ENCODE results near the gene SCLY. TPM values are rescaled to one million over a fixed set of nuclear protein-coding genes. Genes with fewer than 3 reads are reported as not detected.

The SCLY gene
- total and polyA plus RNA-seq, 2 of the 13 experiments (the other 11 are each of a cell fraction or from before 2014, with no cell fraction given): 27.9 to 38.6 TPM

DNA sequence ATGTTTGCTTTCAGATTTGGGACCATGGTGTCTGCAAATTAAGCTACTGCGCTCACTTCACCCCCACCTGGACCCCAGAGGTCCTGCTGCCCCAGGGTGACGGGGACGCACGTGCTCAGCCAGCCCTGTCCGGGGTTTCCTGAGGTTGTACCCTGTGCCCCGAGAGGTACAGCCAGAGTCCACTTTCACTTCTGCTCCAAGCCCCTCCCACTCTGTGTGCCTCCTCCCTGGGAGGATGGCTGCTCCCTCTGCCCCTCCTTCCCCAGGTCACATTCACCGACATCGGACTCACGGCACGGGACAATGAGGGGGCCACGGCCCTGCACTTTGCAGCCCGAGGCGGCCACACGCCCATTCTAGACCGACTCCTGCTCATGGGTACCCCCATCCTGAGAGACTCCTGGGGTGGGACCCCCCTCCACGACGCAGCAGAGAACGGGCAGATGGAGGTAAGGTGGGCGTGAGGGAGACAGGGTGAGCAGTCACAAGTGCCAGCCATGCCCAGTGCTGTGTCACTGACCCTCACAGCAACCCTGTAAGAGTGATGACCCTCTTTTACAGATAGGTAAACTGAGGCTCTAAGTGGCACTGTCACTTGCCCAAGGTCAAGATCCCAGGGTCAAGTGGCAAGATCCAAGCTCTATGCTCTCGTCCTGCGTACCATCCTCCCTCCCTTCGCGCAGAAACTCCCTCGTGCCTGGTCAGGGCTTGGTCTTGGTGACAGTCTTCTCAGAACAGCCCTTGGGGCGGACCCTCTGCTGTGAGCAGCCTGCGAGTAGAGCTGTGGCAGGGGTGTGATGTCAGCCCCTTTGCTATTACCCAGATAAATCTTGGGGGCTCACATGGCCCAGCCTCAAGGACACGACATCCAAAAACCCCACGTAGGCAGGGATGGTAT, 47.0 kb downstream of the SCLY start (continued):
- no peak for TF ChIP-seq ZNF646 (CRISPR knock-in tag; IDR thresholded peaks at IDR 0.05)
- no peak for TF ChIP-seq SUZ12 (IDR thresholded peaks at IDR 0.05; ENCODE audit: low read depth, low read length)
- no peak for TF ChIP-seq RAD21 (CRISPR knock-in tag; IDR thresholded peaks at IDR 0.05)
- TF ChIP-seq, protein P1, sequence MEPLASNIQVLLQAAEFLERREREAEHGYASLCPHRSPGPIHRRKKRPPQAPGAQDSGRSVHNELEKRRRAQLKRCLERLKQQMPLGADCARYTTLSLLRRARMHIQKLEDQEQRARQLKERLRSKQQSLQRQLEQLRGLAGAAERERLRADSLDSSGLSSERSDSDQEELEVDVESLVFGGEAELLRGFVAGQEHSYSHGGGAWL (CRISPR knock-in tag; IDR thresholded peaks at IDR 0.05): peak; percentile 64; the same call in 1 of the 2 replicates
- TF ChIP-seq FOXA1 (IDR thresholded peaks at IDR 0.05): no peak
- no peak; the same call in 1 of the 2 replicates for TF ChIP-seq FOXA1 (CRISPR knock-in tag; IDR thresholded peaks at IDR 0.05)
- TF ChIP-seq ZNF337 (CRISPR knock-in tag; IDR thresholded peaks at IDR 0.05; ENCODE audit: borderline replicate concordance, low read depth): no peak
- TF ChIP-seq TBX3 (IDR thresholded peaks at IDR 0.05; ENCODE audit: borderline replicate concordance): no peak
- peak; percentile 91; the same call in 1 of the 2 replicates for TF ChIP-seq IRF1 (CRISPR knock-in tag; IDR thresholded peaks at IDR 0.05; ENCODE audit: low read depth)
- TF ChIP-seq ZNF558 (CRISPR knock-in tag; IDR thresholded peaks at IDR 0.05; ENCODE audit: borderline replicate concordance): peak; percentile 84; the same call in 1 of the 2 replicates
- TF ChIP-seq ZEB1 (IDR thresholded peaks at IDR 0.05; ENCODE audit: insufficient replicate concordance, low read depth): no peak
- TF ChIP-seq TBL1XR1 (IDR thresholded peaks at IDR 0.05; ENCODE audit: borderline replicate concordance, low read length, partially characterized antibody): no peak
- no peak for TF ChIP-seq ZNF20 (CRISPR knock-in tag; IDR thresholded peaks at IDR 0.05)
- TF ChIP-seq SATB2 (CRISPR knock-in tag; IDR thresholded peaks at IDR 0.05): no peak
- peak; percentile 52; the same call in 1 of the 2 replicates for TF ChIP-seq YEATS2 (CRISPR knock-in tag; IDR thresholded peaks at IDR 0.05; ENCODE audit: borderline replicate concordance)
- 0 out of 2 replicates have a peak, but pooled peaks have one; percentile 44 for TF ChIP-seq ZNF770 (CRISPR knock-in tag; IDR thresholded peaks at IDR 0.05)
- TF ChIP-seq TMF1 (CRISPR knock-in tag; IDR thresholded peaks at IDR 0.05; ENCODE audit: low read depth): peak; percentile 77; the same call in 1 of the 2 replicates
- TF ChIP-seq, protein P2, sequence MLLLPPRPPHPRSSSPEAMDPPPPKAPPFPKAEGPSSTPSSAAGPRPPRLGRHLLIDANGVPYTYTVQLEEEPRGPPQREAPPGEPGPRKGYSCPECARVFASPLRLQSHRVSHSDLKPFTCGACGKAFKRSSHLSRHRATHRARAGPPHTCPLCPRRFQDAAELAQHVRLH (CRISPR knock-in tag; IDR thresholded peaks at IDR 0.05; ENCODE audit: borderline replicate concordance, low read depth): peak; percentile 31; the same call in 1 of the 2 replicates
- TF ChIP-seq NKX3-1 (CRISPR knock-in tag; IDR thresholded peaks at IDR 0.05): peak; percentile 42; the same call in 1 of the 2 replicates
